ENCODE measurements around the gene PDE11A. TPM values are rescaled to one million over a fixed set of nuclear protein-coding genes. Genes with fewer than 3 reads are reported as not detected.
"Not testable (repeated sequence)": the region's sequence is repeated elsewhere in the genome, so short reads cannot be mapped to it uniquely, and the experiment has no call there.

Gene PDE11A
- total and polyA plus RNA-seq, 2 of the 13 experiments (the other 11 are each of a cell fraction or from before 2014, with no cell fraction given), result 1.2 to 1.7 TPM

DNA sequence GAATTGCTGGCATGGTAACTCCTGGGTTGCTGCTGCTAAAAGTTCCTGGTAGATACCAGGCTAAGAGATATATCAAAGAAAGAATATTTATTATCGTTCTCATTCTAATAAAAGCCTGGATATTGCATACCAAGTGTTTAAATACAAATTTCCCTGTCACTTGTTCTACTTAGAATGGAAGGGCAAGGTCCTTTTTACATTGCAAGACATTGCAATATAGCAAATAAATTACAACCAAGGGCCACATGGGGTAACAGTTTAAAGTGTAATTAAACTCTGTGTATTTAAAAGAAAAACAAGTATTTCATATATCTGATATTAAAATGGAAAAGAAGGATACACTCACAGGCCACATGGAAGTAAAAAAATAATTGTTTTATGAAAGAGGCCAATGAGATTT lies 16.2 kb downstream of the PDE11A start (continued):
- TF ChIP-seq DNMT1 (CRISPR knock-in tag; IDR thresholded peaks at IDR 0.05) (no peak), PHF21A (CRISPR knock-in tag; IDR thresholded peaks at IDR 0.05) (no peak)

DNA sequence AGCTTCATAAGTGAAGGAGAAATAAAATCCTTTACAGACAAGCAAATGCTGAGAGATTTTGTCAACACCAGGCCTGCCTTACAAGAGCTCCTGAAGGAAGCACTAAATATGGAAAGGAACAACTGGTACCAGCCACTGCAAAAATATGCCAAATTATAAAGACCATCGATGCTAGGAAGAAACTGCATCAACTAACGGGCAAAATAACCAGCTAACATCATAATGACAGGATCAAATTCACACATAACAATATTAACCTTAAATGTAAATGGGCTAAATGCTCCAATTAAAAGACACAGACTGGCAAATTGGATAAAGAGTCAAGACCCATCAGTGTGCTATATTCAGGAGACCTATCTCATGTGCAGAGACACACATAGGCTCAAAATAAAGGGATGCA lies 21.3 kb downstream of the PDE11A start:
- H4K20me1 ChIP-seq (ENCODE audit: insufficient read depth, low read length); H3K9ac ChIP-seq (ENCODE audit: insufficient read depth, low read depth, low read length); CTCF ChIA-PET (ENCODE audit: low intra/inter-chr PET ratio, low total read pairs); H3K36me3 ChIP-seq (replicated peaks in 1 of 2; ENCODE audit: control insufficient read depth in 1 of 2, insufficient read depth in 2 of 2, low read length in 2 of 2); H3K27ac ChIP-seq (ENCODE audit: extremely low read length, insufficient read depth, low read length); FAIRE-seq; intact Hi-C loops (cut with micrococcal nuclease; ENCODE audit: unreplicated experiment); POLR2A ChIA-PET; H2AFZ ChIP-seq (ENCODE audit: low read length); H3K79me2 ChIP-seq (ENCODE audit: insufficient read depth, low read length); in situ Hi-C loops (cut with HindIII; ENCODE audit: extremely low pct_ligation_motif_present, low pct_unique_long_range_greater_than_20kb); BruUV-seq (replicated peaks); H3K4me3 ChIP-seq (replicated peaks in 1 of 3; ENCODE audit: insufficient read depth in 1 of 3, low read depth in 2 of 3, low read length in 3 of 3); H3K9me3 ChIP-seq (ENCODE audit: low read length); H3K27me3 ChIP-seq (ENCODE audit: control insufficient read depth in 1 of 2, insufficient read depth in 2 of 2, low read length in 2 of 2); DNase-seq (ENCODE audit: low spot score); H3K4me2 ChIP-seq (ENCODE audit: low read depth, low read length); ATAC-seq; H3K4me1 ChIP-seq (ENCODE audit: insufficient read depth, low read length): not testable (repeated sequence)
- 32% methylated on average over 2 of the region's 2 CpGs for WGBS (ENCODE audit: low lambda C conversion rate)

DNA sequence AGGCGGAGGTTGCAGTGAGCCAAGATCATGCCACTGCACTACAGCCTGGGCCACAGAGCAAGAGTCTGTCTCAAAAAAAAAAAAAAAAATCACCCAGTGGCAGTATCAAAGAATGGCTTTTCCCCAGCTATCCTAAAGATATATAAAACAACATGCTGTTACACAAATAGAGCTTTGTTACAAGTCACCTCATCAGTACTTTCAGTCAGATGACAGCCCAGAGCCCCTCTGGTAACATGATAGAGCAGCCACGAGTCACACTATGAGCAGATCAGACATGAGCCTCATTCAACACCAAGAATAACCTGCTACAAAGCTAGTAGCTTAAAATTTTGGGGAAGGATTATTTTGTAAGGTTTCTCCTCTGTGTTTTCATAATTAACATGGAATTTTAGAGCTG lies 25.2 kb downstream of the PDE11A start:
- Histone ChIP-seq H3K4me2 (ENCODE audit: low read depth, low read length) (no peak overlapping the region), H3K79me2 (ENCODE audit: insufficient read depth, low read length) (no peaks in the 10 kb centered on the region), H3K36me3 (replicated peaks in 1 of 2; ENCODE audit: control insufficient read depth in 1 of 2, insufficient read depth in 2 of 2, low read length in 2 of 2) (no peaks in the 10 kb centered on the region), H3K4me3 (replicated peaks in 1 of 3; ENCODE audit: insufficient read depth in 1 of 3, low read depth in 2 of 3, low read length in 3 of 3) (no peak overlapping the region), H4K20me1 (ENCODE audit: insufficient read depth, low read length) (no peaks in the 10 kb centered on the region), H3K4me1 (ENCODE audit: insufficient read depth, low read length) (no peaks in the 10 kb centered on the region), H2AFZ (ENCODE audit: low read length) (no peak overlapping the region), H3K27ac (ENCODE audit: extremely low read length, insufficient read depth, low read length) (no peak overlapping the region), H3K9ac (ENCODE audit: insufficient read depth, low read depth, low read length) (no peak overlapping the region), H3K27me3 (ENCODE audit: control insufficient read depth in 1 of 2, insufficient read depth in 2 of 2, low read length in 2 of 2) (no peaks in the 10 kb centered on the region), H3K9me3 (ENCODE audit: low read length) (no peaks in the 10 kb centered on the region)
- intact Hi-C loops (cut with micrococcal nuclease; ENCODE audit: unreplicated experiment), result no loop called here
- in situ Hi-C loops (cut with HindIII; ENCODE audit: extremely low pct_ligation_motif_present, low pct_unique_long_range_greater_than_20kb), result no loop called here
- POLR2A ChIA-PET, result no interaction called here
- 51% methylated on average over 2 of the region's 2 CpGs for whole genome bisulfite sequencing (ENCODE audit: low lambda C conversion rate)
- no TSS peak for BruUV-seq (replicated peaks)
- CTCF ChIA-PET (ENCODE audit: low intra/inter-chr PET ratio, low total read pairs), result no interaction called here
- FAIRE-seq, result no peak
- no peak for DNase-seq (ENCODE audit: low spot score)
- TF ChIP-seq, protein P1, sequence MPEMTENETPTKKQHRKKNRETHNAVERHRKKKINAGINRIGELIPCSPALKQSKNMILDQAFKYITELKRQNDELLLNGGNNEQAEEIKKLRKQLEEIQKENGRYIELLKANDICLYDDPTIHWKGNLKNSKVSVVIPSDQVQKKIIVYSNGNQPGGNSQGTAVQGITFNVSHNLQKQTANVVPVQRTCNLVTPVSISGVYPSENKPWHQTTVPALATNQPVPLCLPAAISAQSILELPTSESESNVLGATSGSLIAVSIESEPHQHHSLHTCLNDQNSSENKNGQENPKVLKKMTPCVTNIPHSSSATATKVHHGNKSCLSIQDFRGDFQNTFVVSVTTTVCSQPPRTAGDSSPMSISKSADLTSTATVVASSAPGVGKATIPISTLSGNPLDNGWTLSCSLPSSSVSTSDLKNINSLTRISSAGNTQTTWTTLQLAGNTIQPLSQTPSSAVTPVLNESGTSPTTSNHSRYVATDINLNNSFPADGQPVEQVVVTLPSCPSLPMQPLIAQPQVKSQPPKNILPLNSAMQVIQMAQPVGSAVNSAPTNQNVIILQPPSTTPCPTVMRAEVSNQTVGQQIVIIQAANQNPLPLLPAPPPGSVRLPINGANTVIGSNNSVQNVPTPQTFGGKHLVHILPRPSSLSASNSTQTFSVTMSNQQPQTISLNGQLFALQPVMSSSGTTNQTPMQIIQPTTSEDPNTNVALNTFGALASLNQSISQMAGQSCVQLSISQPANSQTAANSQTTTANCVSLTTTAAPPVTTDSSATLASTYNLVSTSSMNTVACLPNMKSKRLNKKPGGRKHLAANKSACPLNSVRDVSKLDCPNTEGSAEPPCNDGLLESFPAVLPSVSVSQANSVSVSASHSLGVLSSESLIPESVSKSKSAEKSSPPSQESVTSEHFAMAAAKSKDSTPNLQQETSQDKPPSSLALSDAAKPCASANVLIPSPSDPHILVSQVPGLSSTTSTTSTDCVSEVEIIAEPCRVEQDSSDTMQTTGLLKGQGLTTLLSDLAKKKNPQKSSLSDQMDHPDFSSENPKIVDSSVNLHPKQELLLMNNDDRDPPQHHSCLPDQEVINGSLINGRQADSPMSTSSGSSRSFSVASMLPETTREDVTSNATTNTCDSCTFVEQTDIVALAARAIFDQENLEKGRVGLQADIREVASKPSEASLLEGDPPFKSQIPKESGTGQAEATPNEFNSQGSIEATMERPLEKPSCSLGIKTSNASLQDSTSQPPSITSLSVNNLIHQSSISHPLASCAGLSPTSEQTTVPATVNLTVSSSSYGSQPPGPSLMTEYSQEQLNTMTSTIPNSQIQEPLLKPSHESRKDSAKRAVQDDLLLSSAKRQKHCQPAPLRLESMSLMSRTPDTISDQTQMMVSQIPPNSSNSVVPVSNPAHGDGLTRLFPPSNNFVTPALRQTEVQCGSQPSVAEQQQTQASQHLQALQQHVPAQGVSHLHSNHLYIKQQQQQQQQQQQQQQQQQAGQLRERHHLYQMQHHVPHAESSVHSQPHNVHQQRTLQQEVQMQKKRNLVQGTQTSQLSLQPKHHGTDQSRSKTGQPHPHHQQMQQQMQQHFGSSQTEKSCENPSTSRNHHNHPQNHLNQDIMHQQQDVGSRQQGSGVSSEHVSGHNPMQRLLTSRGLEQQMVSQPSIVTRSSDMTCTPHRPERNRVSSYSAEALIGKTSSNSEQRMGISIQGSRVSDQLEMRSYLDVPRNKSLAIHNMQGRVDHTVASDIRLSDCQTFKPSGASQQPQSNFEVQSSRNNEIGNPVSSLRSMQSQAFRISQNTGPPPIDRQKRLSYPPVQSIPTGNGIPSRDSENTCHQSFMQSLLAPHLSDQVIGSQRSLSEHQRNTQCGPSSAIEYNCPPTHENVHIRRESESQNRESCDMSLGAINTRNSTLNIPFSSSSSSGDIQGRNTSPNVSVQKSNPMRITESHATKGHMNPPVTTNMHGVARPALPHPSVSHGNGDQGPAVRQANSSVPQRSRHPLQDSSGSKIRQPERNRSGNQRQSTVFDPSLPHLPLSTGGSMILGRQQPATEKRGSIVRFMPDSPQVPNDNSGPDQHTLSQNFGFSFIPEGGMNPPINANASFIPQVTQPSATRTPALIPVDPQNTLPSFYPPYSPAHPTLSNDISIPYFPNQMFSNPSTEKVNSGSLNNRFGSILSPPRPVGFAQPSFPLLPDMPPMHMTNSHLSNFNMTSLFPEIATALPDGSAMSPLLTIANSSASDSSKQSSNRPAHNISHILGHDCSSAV (CRISPR knock-in tag; IDR thresholded peaks at IDR 0.05; ENCODE audit: borderline replicate concordance), result no peak
- TF ChIP-seq ZZZ3 (CRISPR knock-in tag; IDR thresholded peaks at IDR 0.05; ENCODE audit: borderline replicate concordance) (no peak), GATA4 (IDR thresholded peaks at IDR 0.05; ENCODE audit: borderline replicate concordance, low read depth) (no peak), BCL6 (CRISPR knock-in tag; IDR thresholded peaks at IDR 0.05) (no peak), ZNF557 (CRISPR knock-in tag; IDR thresholded peaks at IDR 0.05) (no peak), ZNF672 (CRISPR knock-in tag; IDR thresholded peaks at IDR 0.05) (no peak), SMAD1 (CRISPR knock-in tag; IDR thresholded peaks at IDR 0.05; ENCODE audit: borderline replicate concordance, low read depth) (no peak)
- TF ChIP-seq, protein P2, sequence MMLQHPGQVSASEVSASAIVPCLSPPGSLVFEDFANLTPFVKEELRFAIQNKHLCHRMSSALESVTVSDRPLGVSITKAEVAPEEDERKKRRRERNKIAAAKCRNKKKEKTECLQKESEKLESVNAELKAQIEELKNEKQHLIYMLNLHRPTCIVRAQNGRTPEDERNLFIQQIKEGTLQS (CRISPR knock-in tag; IDR thresholded peaks at IDR 0.05), result no peak
- ATAC-seq, result no peak
